Measurements from ENCODE around the gene S1PR4. TPM values are rescaled to one million over a fixed set of nuclear protein-coding genes. Genes with fewer than 3 reads are reported as not detected.

The S1PR4 gene, protein sequence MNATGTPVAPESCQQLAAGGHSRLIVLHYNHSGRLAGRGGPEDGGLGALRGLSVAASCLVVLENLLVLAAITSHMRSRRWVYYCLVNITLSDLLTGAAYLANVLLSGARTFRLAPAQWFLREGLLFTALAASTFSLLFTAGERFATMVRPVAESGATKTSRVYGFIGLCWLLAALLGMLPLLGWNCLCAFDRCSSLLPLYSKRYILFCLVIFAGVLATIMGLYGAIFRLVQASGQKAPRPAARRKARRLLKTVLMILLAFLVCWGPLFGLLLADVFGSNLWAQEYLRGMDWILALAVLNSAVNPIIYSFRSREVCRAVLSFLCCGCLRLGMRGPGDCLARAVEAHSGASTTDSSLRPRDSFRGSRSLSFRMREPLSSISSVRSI
- total RNA-seq (2022; extraction: Qiagen RNA extraction; ENCODE audit: low read depth), result 0.11 to 0.20 TPM (median 0.17 TPM) in 4 of 5 replicates, not detected in the other

DNA sequence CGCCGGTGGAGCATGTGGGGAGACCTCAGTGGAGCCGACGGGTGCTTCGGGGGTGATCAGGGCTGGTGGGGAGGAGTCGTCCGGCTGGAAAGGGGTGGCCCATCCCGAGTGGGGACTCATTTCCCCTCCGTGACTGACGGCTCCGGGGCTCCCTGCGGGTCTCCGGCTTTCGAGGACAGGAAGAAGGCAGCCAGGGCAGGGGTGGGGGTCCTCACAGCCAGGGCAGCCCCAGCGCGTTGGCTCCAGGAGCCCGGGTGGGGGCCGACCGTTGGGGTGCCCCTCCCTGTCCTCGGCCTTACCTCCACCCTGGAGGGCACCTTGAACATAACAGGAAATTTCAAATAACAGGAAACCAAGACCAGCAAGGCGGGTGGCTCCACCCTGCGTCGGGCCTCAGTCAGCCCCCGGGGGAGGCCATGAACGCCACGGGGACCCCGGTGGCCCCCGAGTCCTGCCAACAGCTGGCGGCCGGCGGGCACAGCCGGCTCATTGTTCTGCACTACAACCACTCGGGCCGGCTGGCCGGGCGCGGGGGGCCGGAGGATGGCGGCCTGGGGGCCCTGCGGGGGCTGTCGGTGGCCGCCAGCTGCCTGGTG, at the start of gene S1PR4:
Gene S1PR4 (plus strand): TSS at position 393 of the 596 bp plus-strand sequence. CDS start 24 bp downstream, at position 417.

DNA sequence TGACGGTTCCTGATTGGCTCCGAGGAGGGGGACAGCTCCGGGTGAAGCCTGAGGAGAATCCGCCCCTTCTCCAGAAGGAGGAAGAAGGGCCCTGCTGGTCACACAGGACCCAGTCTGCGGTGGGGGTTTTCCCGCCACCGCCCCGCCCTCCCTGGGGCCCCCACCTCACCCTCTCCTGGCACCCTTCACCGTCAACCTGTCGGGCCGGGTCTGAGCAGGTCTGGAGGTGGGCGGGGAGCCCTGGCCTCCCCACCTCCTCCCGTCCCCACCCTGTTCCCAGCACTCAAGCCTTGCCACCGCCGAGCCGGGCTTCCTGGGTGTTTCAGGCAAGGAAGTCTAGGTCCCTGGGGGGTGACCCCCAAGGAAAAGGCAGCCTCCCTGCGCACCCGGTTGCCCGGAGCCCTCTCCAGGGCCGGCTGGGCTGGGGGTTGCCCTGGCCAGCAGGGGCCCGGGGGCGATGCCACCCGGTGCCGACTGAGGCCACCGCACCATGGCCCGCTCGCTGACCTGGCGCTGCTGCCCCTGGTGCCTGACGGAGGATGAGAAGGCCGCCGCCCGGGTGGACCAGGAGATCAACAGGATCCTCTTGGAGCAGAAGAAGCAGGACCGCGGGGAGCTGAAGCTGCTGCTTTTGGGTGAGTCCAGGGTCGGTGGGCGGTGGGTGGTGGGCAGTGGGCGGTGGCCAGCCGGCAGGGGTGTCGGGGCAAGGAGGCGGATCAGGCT, 42.4 kb upstream of the S1PR4 start, which contains the start of gene GNA15:
Gene GNA15 (plus strand): TSS at position 73 of the 723 bp plus-strand sequence. CDS start 418 bp downstream, at position 491.

DNA sequence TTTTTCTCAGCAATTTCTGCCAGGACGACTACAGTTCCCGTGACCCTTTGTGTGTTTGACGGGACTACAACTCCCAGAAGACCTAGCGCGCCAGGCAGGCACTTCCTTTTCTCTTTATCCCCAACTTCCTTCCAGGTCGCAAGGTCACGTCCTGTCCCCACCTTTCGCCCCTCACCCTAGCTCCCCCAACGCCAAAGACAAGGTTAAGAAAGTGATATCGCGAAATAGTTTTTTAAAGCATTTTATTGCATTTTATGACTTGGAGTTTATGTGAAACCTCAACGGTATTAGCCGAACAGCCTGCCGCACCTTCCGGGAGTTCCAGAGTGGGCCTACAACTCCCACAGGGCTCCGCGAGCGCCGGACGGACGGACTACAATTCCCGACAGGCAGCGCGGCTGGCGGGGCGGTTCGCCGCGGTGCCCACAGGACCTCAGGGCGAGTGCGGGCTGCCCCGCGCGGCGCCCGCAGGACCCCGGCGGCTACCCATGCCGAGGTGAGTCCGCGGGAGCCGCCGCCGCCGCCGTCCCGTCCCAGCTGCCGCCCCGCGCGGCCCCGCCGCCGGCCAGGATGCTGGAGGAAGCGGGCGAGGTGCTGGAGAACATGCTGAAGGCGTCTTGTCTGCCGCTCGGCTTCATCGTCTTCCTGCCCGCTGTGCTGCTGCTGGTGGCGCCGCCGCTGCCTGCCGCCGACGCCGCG, 7.0 kb downstream of the S1PR4 start, which contains the start of gene NCLN:
Gene NCLN (plus strand): TSS at position 470 of the 699 bp plus-strand sequence. CDS start 101 bp downstream, at position 571.

DNA sequence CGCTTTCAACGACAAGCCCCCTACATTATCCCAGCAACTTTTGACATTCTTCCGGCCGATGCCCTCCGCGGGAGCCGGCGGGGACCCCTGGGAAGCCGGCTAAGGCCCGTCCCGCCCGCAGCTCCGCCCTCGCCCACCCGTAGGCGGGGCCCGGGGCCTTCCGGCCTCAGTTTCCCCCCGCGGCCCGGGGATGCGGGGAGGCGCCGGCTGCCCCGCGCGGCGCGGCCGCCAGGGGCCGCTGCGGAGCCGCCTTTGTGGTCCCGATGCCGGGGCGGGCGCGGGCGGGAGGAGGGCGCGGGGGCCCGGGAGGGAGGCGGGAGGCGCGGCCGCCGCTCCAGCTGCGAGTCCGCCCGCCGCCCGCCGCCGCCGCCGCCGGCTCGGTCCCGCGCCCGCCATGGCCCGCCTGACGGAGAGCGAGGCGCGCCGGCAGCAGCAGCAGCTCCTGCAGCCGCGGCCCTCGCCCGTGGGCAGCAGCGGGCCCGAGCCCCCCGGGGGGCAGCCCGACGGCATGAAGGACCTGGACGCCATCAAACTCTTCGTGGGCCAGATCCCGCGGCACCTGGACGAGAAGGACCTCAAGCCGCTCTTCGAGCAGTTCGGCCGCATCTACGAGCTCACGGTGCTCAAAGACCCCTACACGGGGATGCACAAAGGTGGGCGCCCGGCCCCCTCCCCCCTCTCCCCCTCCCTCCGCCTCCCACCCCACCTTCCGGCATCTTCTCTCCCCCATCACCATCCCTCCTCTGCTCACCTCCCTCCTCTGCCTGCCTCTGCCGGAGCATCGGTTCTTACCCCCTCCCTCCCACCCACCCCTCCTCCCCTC, 46.0 kb downstream of the S1PR4 start, which contains the start of gene CELF5:
Gene CELF5 (plus strand): TSS at position 316 of the 823 bp plus-strand sequence. CDS start 79 bp downstream, at position 395.

Other genes with a start within 250 kb of the S1PR4 start
- gene ZNF77, start 233.8 kb upstream of the S1PR4 start, total RNA-seq (2022; extraction: Qiagen RNA extraction; ENCODE audit: low read depth), result 1.3 to 2.4 TPM (median 1.8 TPM) in 5 replicates
- 4.1 to 6.1 TPM (median 5.0 TPM) in 5 replicates for gene TLE6, start 201.2 kb upstream of the S1PR4 start, total RNA-seq (2022; extraction: Qiagen RNA extraction; ENCODE audit: low read depth)
- 2.2 to 3.3 TPM (median 2.5 TPM) in 5 replicates for gene TLE2, start 149.5 kb upstream of the S1PR4 start, total RNA-seq (2022; extraction: Qiagen RNA extraction; ENCODE audit: low read depth)
- 189 to 253 TPM (median 225 TPM) in 5 replicates for gene TLE5, start 116.3 kb upstream of the S1PR4 start, total RNA-seq (2022; extraction: Qiagen RNA extraction; ENCODE audit: low read depth)
- gene GNA11, start 84.4 kb upstream of the S1PR4 start, total RNA-seq (2022; extraction: Qiagen RNA extraction; ENCODE audit: low read depth), result 31.5 to 36.8 TPM (median 33.2 TPM) in 5 replicates
- 0.08 to 0.11 TPM (median 0.09 TPM) in 4 of 5 replicates, not detected in the other for gene GNA15, start 42.7 kb upstream of the S1PR4 start, total RNA-seq (2022; extraction: Qiagen RNA extraction; ENCODE audit: low read depth)
- 63.3 to 92.7 TPM (median 83.7 TPM) in 5 replicates for gene NCLN, start 7.2 kb downstream of the S1PR4 start, total RNA-seq (2022; extraction: Qiagen RNA extraction; ENCODE audit: low read depth)
- 0.45 to 0.75 TPM (median 0.56 TPM) in 5 replicates for gene CELF5, start 45.9 kb downstream of the S1PR4 start, total RNA-seq (2022; extraction: Qiagen RNA extraction; ENCODE audit: low read depth)
- 33.9 to 51.5 TPM (median 40.4 TPM) in 5 replicates for gene NFIC, start 187.8 kb downstream of the S1PR4 start, total RNA-seq (2022; extraction: Qiagen RNA extraction; ENCODE audit: low read depth)

All from A549 treated with DMSO at 1 μM for 4 hours (cell line).